ENCODE data around the gene INSL3.
A peak's percentile ranks its signal among the peaks of the same experiment; 100 is the strongest.
"Not testable (repeated sequence)": the region's sequence is repeated elsewhere in the genome, so short reads cannot be mapped to it uniquely, and the experiment has no call there.

INSL3 gene

GRCh38 chr19:17778251-17778967, 42.9 kb downstream of the INSL3 start:
- Histone ChIP-seq H3K27ac (ENCODE audit: low read depth, low read length) (no peak overlapping the region), H4K91ac (ENCODE audit: low read depth, low read length) (no peak overlapping the region), H3K4me2 (ENCODE audit: low read length) (peak overlapping the region; percentile 53), H3K36me3 (ENCODE audit: control insufficient read depth in 1 of 2, insufficient read depth in 2 of 2, low read length in 2 of 2) (no peaks in the 10 kb centered on the region), H3K27me3 (ENCODE audit: insufficient read depth, low read length) (no peaks in the 10 kb centered on the region), H3K4me3 (ENCODE audit: low read depth, low read length) (no peak overlapping the region), H2BK120ac (ENCODE audit: insufficient read depth, low read length, poor library complexity) (no peak overlapping the region), H3K79me1 (ENCODE audit: low read length) (no peaks in the 10 kb centered on the region), H3K18ac (ENCODE audit: low read length) (no peak overlapping the region), H3K9ac (ENCODE audit: low read length) (no peak overlapping the region), H3K4me1 (ENCODE audit: control insufficient read depth in 1 of 2, insufficient read depth in 2 of 2, low read length in 2 of 2) (peaks cover 0 to 2% of the 10 kb centered on the region in 2 experiments), H3K4ac (ENCODE audit: low read depth, low read length) (no peak overlapping the region), H3K79me2 (ENCODE audit: control insufficient read depth, insufficient read depth, low read length, poor library complexity) (no peaks in the 10 kb centered on the region), H3K9me3 (ENCODE audit: insufficient read depth, low read depth, low read length) (peaks cover 3% of the 10 kb centered on the region), H2BK12ac (ENCODE audit: low read length) (no peak overlapping the region), H3K23ac (ENCODE audit: low read length) (no peak overlapping the region), H4K12ac (ENCODE audit: low read depth, low read length) (no peak overlapping the region), H4K8ac (ENCODE audit: low read depth, low read length) (no peak overlapping the region), H2BK5ac (ENCODE audit: low read depth, low read length, poor library complexity) (no peak overlapping the region), H2AFZ (ENCODE audit: insufficient read depth, low read length, poor library complexity) (no peak overlapping the region), H3K14ac (ENCODE audit: low read length) (no peak overlapping the region), H2AK5ac (ENCODE audit: low read length) (no peak overlapping the region)
- peak in 1 of 2 donors; percentile 55 for DNase-seq
- WGBS (ENCODE audit: extremely low coverage, insufficient coverage, insufficient read length), result no CpG with 5 or more reads among the region's 37 CpGs

DNA sequence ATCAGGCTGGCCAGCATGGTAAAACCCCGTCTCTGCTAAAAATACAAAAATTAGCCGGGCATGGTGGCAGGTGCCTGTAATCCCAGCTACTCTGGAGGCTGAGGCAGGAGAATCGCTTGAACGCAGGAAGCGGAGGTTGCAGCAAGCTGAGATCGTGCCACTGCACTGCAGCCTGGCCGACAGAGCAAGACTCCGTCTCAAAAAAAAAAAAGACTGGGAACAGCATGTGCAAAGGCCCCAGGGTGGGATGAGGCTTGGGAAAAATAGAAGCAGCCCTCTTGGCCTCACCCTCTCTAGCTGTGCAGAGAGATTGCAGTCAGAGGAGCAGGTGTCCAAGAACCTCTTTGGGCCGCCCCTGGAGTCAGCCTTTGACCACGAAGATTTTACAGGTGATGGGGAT, 43.5 kb downstream of the INSL3 start:
- not testable (repeated sequence) for H4K12ac ChIP-seq (ENCODE audit: low read depth, low read length); H3K4me3 ChIP-seq (ENCODE audit: low read depth, low read length); H3K27me3 ChIP-seq (ENCODE audit: insufficient read depth, low read length); H3K9ac ChIP-seq (ENCODE audit: low read length); H2BK12ac ChIP-seq (ENCODE audit: low read length); H3K4ac ChIP-seq (ENCODE audit: low read depth, low read length); H4K91ac ChIP-seq (ENCODE audit: low read depth, low read length); H2BK5ac ChIP-seq (ENCODE audit: low read depth, low read length, poor library complexity); H3K18ac ChIP-seq (ENCODE audit: low read length); H3K23ac ChIP-seq (ENCODE audit: low read length); H3K79me2 ChIP-seq (ENCODE audit: control insufficient read depth, insufficient read depth, low read length, poor library complexity); H3K36me3 ChIP-seq (ENCODE audit: control insufficient read depth in 1 of 2, insufficient read depth in 2 of 2, low read length in 2 of 2); H4K8ac ChIP-seq (ENCODE audit: low read depth, low read length); H3K79me1 ChIP-seq (ENCODE audit: low read length); H3K4me1 ChIP-seq (ENCODE audit: control insufficient read depth in 1 of 2, insufficient read depth in 2 of 2, low read length in 2 of 2); H2BK120ac ChIP-seq (ENCODE audit: insufficient read depth, low read length, poor library complexity); H2AK5ac ChIP-seq (ENCODE audit: low read length); H3K14ac ChIP-seq (ENCODE audit: low read length); H3K9me3 ChIP-seq (ENCODE audit: insufficient read depth, low read depth, low read length); H2AFZ ChIP-seq (ENCODE audit: insufficient read depth, low read length, poor library complexity); DNase-seq; H3K27ac ChIP-seq (ENCODE audit: low read depth, low read length); H3K4me2 ChIP-seq (ENCODE audit: low read length)
- WGBS (ENCODE audit: extremely low coverage, insufficient coverage, insufficient read length), result no CpG with 5 or more reads among the region's 10 CpGs

GRCh38 chr19:17775991-17776803, 45.1 kb downstream of the INSL3 start:
- Histone ChIP-seq H2BK12ac (ENCODE audit: low read length) (no peak overlapping the region), H3K79me2 (ENCODE audit: control insufficient read depth, insufficient read depth, low read length, poor library complexity) (no peaks in the 10 kb centered on the region), H3K79me1 (ENCODE audit: low read length) (no peaks in the 10 kb centered on the region), H3K4me1 (ENCODE audit: control insufficient read depth in 1 of 2, insufficient read depth in 2 of 2, low read length in 2 of 2) (peaks cover 0 to 2% of the 10 kb centered on the region in 2 experiments), H4K91ac (ENCODE audit: low read depth, low read length) (no peak overlapping the region), H3K4ac (ENCODE audit: low read depth, low read length) (no peak overlapping the region), H2AK5ac (ENCODE audit: low read length) (no peak overlapping the region), H2BK120ac (ENCODE audit: insufficient read depth, low read length, poor library complexity) (no peak overlapping the region), H3K23ac (ENCODE audit: low read length) (no peak overlapping the region), H3K9me3 (ENCODE audit: insufficient read depth, low read depth, low read length) (peaks cover 2% of the 10 kb centered on the region), H3K36me3 (ENCODE audit: control insufficient read depth in 1 of 2, insufficient read depth in 2 of 2, low read length in 2 of 2) (no peaks in the 10 kb centered on the region), H3K9ac (ENCODE audit: low read length) (no peak overlapping the region), H3K4me2 (ENCODE audit: low read length) (no peak overlapping the region), H3K14ac (ENCODE audit: low read length) (no peak overlapping the region), H4K8ac (ENCODE audit: low read depth, low read length) (no peak overlapping the region), H3K18ac (ENCODE audit: low read length) (no peak overlapping the region), H3K27ac (ENCODE audit: low read depth, low read length) (no peak overlapping the region), H3K4me3 (ENCODE audit: low read depth, low read length) (no peak overlapping the region), H2BK5ac (ENCODE audit: low read depth, low read length, poor library complexity) (no peak overlapping the region), H3K27me3 (ENCODE audit: insufficient read depth, low read length) (no peaks in the 10 kb centered on the region), H2AFZ (ENCODE audit: insufficient read depth, low read length, poor library complexity) (no peak overlapping the region), H4K12ac (ENCODE audit: low read depth, low read length) (no peak overlapping the region)
- DNase-seq, result no peak
- no CpG with 5 or more reads among the region's 27 CpGs for WGBS (ENCODE audit: extremely low coverage, insufficient coverage, insufficient read length)

- Histone ChIP-seq H3K9ac (ENCODE audit: low read length) (no peak overlapping the region), H2AFZ (ENCODE audit: insufficient read depth, low read length, poor library complexity) (no peak overlapping the region), H3K9me3 (ENCODE audit: insufficient read depth, low read depth, low read length) (peaks cover 2% of the 10 kb centered on the region), H3K4ac (ENCODE audit: low read depth, low read length) (no peak overlapping the region), H3K27me3 (ENCODE audit: insufficient read depth, low read length) (no peaks in the 10 kb centered on the region), H3K79me2 (ENCODE audit: control insufficient read depth, insufficient read depth, low read length, poor library complexity) (no peaks in the 10 kb centered on the region), H2BK120ac (ENCODE audit: insufficient read depth, low read length, poor library complexity) (no peak overlapping the region), H3K27ac (ENCODE audit: low read depth, low read length) (no peak overlapping the region), H3K4me2 (ENCODE audit: low read length) (no peak overlapping the region), H3K18ac (ENCODE audit: low read length) (no peak overlapping the region), H4K12ac (ENCODE audit: low read depth, low read length) (no peak overlapping the region), H3K36me3 (ENCODE audit: control insufficient read depth in 1 of 2, insufficient read depth in 2 of 2, low read length in 2 of 2) (no peaks in the 10 kb centered on the region), H3K79me1 (ENCODE audit: low read length) (no peaks in the 10 kb centered on the region), H3K4me3 (ENCODE audit: low read depth, low read length) (no peak overlapping the region), H3K23ac (ENCODE audit: low read length) (no peak overlapping the region), H3K14ac (ENCODE audit: low read length) (no peak overlapping the region), H2BK5ac (ENCODE audit: low read depth, low read length, poor library complexity) (no peak overlapping the region), H2AK5ac (ENCODE audit: low read length) (no peak overlapping the region), H4K91ac (ENCODE audit: low read depth, low read length) (no peak overlapping the region), H3K4me1 (ENCODE audit: control insufficient read depth in 1 of 2, insufficient read depth in 2 of 2, low read length in 2 of 2) (peaks cover 0 to 2% of the 10 kb centered on the region in 2 experiments), H4K8ac (ENCODE audit: low read depth, low read length) (no peak overlapping the region), H2BK12ac (ENCODE audit: low read length) (no peak overlapping the region)
- WGBS (ENCODE audit: extremely low coverage, insufficient coverage, insufficient read length), result no CpG with 5 or more reads among the region's 16 CpGs
- DNase-seq, result peak; percentile 62 to 88
Observed at GRCh38 chr19:17775245-17775927, 45.9 kb downstream of the INSL3 start.

Data from trophoblast cell (in vitro differentiated cells and primary cell).